K562 (cell line): ENCODE data around the gene OSBPL7. TPM values are rescaled to one million over a fixed set of nuclear protein-coding genes. Genes with fewer than 3 reads are reported as not detected.

Experiments
- CREM ChIP-seq: IDR thresholded peaks from 2 replicates; pipeline ENCODE4 v1.6.1; 2014; ENCODE audit warnings: antibody characterized with exemption, low read depth
- ELF2 ChIP-seq: fragments of 250-450 bp; sonication (Bioruptor Pico); IDR thresholded peaks from 2 replicates; pipeline ENCODE4 v1.5.0; 2021; ENCODE audit warnings: mild to moderate bottlenecking
- EP400 ChIP-seq: fragments of 450-650 bp; IDR thresholded peaks from 2 replicates; pipeline ENCODE4 v1.6.1; 2017; ENCODE audit warnings: antibody characterized with exemption, mild to moderate bottlenecking, moderate library complexity
- FOS ChIP-seq: IDR thresholded peaks from 3 replicates; pipeline ENCODE4 v1.6.1; 2011; ENCODE audit not compliant: insufficient read length; ENCODE audit errors: extremely low read depth
- FOXP4 ChIP-seq: sonication (generic); formaldehyde crosslinking; IDR thresholded peaks from 2 replicates; pipeline ENCODE4 v1.8.0; 2022; ENCODE audit warnings: mild to moderate bottlenecking, missing genetic modification reagents, borderline replicate concordance
- HDAC1 ChIP-seq, 2 experiments: fragments of 450-650 bp; IDR thresholded peaks; 2 replicates each; pipeline ENCODE4 v1.6.1; 2016 to 2017; ENCODE audit warnings: inconsistent platforms in 1 of 2, mild to moderate bottlenecking in 1 of 2, moderate library complexity in 1 of 2
- HDAC2 ChIP-seq: fragments of 450-650 bp; IDR thresholded peaks from 2 replicates; pipeline ENCODE4 v1.6.1; 2016; ENCODE audit warnings: mild to moderate bottlenecking
- HDAC3 ChIP-seq: fragments of 450-650 bp; IDR thresholded peaks from 2 replicates; pipeline ENCODE4 v1.6.1; 2018; ENCODE audit warnings: borderline replicate concordance, mild to moderate bottlenecking, moderate library complexity; ENCODE audit not compliant: partially characterized antibody
- HNRNPH1 ChIP-seq: fragments of 200-400 bp; formaldehyde crosslinking; optimal IDR thresholded peaks from 2 replicates; pipeline ENCODE3; 2017; ENCODE audit warnings: low read depth, mild to moderate bottlenecking, low read length, moderate library complexity
- MAFG ChIP-seq: fragments of 450-650 bp; conservative IDR thresholded peaks from 2 replicates; pipeline ENCODE4 v1.6.1; 2016; ENCODE audit warnings: missing genetic modification characterization, missing compliant biosample characterization
- MAX ChIP-seq: sonication (generic); formaldehyde crosslinking; IDR thresholded peaks from 2 replicates; pipeline ENCODE4 v1.9.0; 2022; ENCODE audit warnings: mild to moderate bottlenecking, missing genetic modification reagents
- NR2C1 ChIP-seq, 2 experiments: fragments of 450-650 bp; IDR thresholded peaks; 2 replicates each; pipeline ENCODE4 v1.6.1; 2017; ENCODE audit warnings: mild to moderate bottlenecking in 2 of 2, antibody characterized with exemption in 1 of 2, inconsistent platforms in 1 of 2, missing compliant biosample characterization in 1 of 2, missing genetic modification characterization in 1 of 2
- PRDM10 ChIP-seq: fragments of 450-650 bp; IDR thresholded peaks from 2 replicates; pipeline ENCODE4 v1.6.1; 2018; ENCODE audit not compliant: partially characterized antibody
- RBBP5 ChIP-seq: fragments of 200-600 bp; sonication (generic); IDR thresholded peaks from 2 replicates; pipeline ENCODE4 v1.6.1; 2012; ENCODE audit warnings: borderline replicate concordance, mild to moderate bottlenecking, low read length, control low read depth, inconsistent platforms; ENCODE audit not compliant: insufficient read depth, poor library complexity, severe bottlenecking
- TCF3 ChIP-seq: sonication (generic); formaldehyde crosslinking; IDR thresholded peaks from 2 replicates; pipeline ENCODE4 v1.4.0; 2020; ENCODE audit warnings: mild to moderate bottlenecking, missing genetic modification reagents
- ZC3H8 ChIP-seq: fragments of 450-650 bp; IDR thresholded peaks from 2 replicates; pipeline ENCODE4 v1.6.1; 2017
- ZFX ChIP-seq: sonication (generic); formaldehyde crosslinking; IDR thresholded peaks from 2 replicates; pipeline ENCODE4 v1.8.0; 2022; ENCODE audit warnings: mild to moderate bottlenecking, missing genetic modification reagents, moderate library complexity
- ZNF41 ChIP-seq: fragments of 250-450 bp; sonication (Bioruptor Pico); conservative IDR thresholded peaks from 2 replicates; pipeline ENCODE4 v1.4.0; 2020; ENCODE audit warnings: mild to moderate bottlenecking
- polyA plus RNA-seq, 8 experiments: library from polyadenylated mRNA; depleted of rRNA in 4 of 8; stranded (reverse) in 5 of 8; unstranded in 3 of 8; fragments of >200 nt; fragmentation: Nextera tagmentation in 2 of 8; fragmentation: Illumina TruSeq in 1 of 8; extraction: Ambion mirVana in 2 of 8; extraction: Trizol in 1 of 8; gene quantifications; 2 replicates each; pipeline versions ENCODE4 v1.2.1 to v1.2.3, GENCODE V29; 2011 to 2014; ENCODE audit warnings: inconsistent platforms in 1 of 8, missing spikeins in 1 of 8
- total RNA-seq, 7 experiments: library from RNA; depleted of rRNA in 6 of 7; stranded (reverse); fragments of >200 nt in 6 of 7; fragmentation: Illumina TruSeq in 2 of 7; extraction: Trizol in 2 of 7; gene quantifications; 2 replicates each; pipeline versions ENCODE4 v1.2.1 to v1.2.3, GENCODE V29; 2011 to 2021; ENCODE audit warnings: low replicate concordance in 1 of 7
- TF ChIP-seq, protein P1 (sequence below): fragments of 450-650 bp; IDR thresholded peaks from one replicate; pipeline ENCODE4 v1.6.1; 2018; ENCODE audit warnings: mild to moderate bottlenecking, moderate library complexity; ENCODE audit not compliant: partially characterized antibody

The OSBPL7 gene
- total and polyA plus RNA-seq, 9 of the 15 experiments (the other 6 are each of a cell fraction or from before 2014, with no cell fraction given): 0.32 to 11.9 (median 5.8) TPM

GRCh38 chr17:47831003-47831933 is 9.7 kb upstream of the OSBPL7 start, which contains the start of the genes LRRC46 and MRPL10 (continued):
- 0 out of 2 replicates have a peak, but pooled peaks have one; percentile 66 for TF ChIP-seq FOXP4 (CRISPR knock-in tag)
- TF ChIP-seq EP400: peak; percentile 82
- peak; percentile 84 for TF ChIP-seq RBBP5
- peak; percentile 29 for TF ChIP-seq PRDM10
- TF ChIP-seq HNRNPH1: no peak
- TF ChIP-seq ZNF41 (CRISPR knock-in tag): no peak
- TF ChIP-seq ZC3H8: no peak
- TF ChIP-seq, protein P1, sequence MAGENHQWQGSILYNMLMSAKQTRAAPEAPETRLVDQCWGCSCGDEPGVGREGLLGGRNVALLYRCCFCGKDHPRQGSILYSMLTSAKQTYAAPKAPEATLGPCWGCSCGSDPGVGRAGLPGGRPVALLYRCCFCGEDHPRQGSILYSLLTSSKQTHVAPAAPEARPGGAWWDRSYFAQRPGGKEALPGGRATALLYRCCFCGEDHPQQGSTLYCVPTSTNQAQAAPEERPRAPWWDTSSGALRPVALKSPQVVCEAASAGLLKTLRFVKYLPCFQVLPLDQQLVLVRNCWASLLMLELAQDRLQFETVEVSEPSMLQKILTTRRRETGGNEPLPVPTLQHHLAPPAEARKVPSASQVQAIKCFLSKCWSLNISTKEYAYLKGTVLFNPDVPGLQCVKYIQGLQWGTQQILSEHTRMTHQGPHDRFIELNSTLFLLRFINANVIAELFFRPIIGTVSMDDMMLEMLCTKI: no peak
- TF ChIP-seq HDAC1 (IDR thresholded peaks at IDR 0.05): peak in 1 of 2 experiments; percentile 90; a peak in 2 of 4 replicates
- peak; percentile 32; the same call in 1 of the 2 replicates for TF ChIP-seq ELF2 (CRISPR knock-in tag)
- no peak for TF ChIP-seq FOS
- peak; percentile 25; the same call in 1 of the 2 replicates for TF ChIP-seq TCF3
- no peak for TF ChIP-seq NR2C1 (IDR thresholded peaks at IDR 0.05)
- peak; percentile 28; the same call in 1 of the 2 replicates for TF ChIP-seq NR2C1 (tag; IDR thresholded peaks at IDR 0.05)
- TF ChIP-seq MAFG (tag): no peak
- TF ChIP-seq HDAC2: peak; percentile 59
- 0 out of 2 replicates have a peak, but pooled peaks have one; percentile 26 for TF ChIP-seq ZFX (CRISPR knock-in tag)
- TF ChIP-seq CREM: peak; percentile 69
- TF ChIP-seq HDAC3: peak; percentile 27
- TF ChIP-seq MAX (CRISPR knock-in tag): peak; percentile 70
